Uterus (tissue), 4 donors: ENCODE measurements around the gene LTF. TPM values are rescaled to one million over a fixed set of nuclear protein-coding genes. Genes with fewer than 3 reads are reported as not detected.
A peak's percentile ranks its signal among the peaks of the same experiment; 100 is the strongest.
"Not testable (repeated sequence)": the region's sequence is repeated elsewhere in the genome, so short reads cannot be mapped to it uniquely, and the experiment has no call there.

Experiments used
- DNase-seq, 2 donors: peaks; one replicate each; pipeline ENCODE4 v3.0.0-alpha.2; 2019 to 2020
- H3K27ac ChIP-seq, 2 donors: fragments of 200-600 bp; sonication (generic); 1 replicate in 1 of 2; 2 replicates in 1 of 2; pipeline ENCODE4 v1.5.1; 2016 to 2018
- H3K27me3 ChIP-seq, 2 donors: fragments of 200-600 bp; sonication (generic); one replicate each; pipeline ENCODE4 v1.5.1; 2018 to 2019; ENCODE audit warnings: control low read depth in 1 of 2
- H3K36me3 ChIP-seq, 2 donors: fragments of 200-600 bp; sonication (generic); one replicate each; pipeline ENCODE4 v1.5.1; 2019; ENCODE audit warnings: control low read depth in 1 of 2
- H3K4me1 ChIP-seq, 2 donors: fragments of 200-600 bp; sonication (generic); one replicate each; pipeline ENCODE4 v1.5.1; 2018 to 2019; ENCODE audit warnings: control low read depth in 1 of 2
- H3K4me3 ChIP-seq, 2 donors: fragments of 200-600 bp; sonication (generic); 1 replicate in 1 of 2; 2 replicates in 1 of 2; pipeline ENCODE4 v1.5.1; 2018 to 2019; ENCODE audit warnings: mild to moderate bottlenecking in 1 of 2
- H3K9me3 ChIP-seq, 2 donors: fragments of 200-600 bp; sonication (generic); one replicate each; pipeline ENCODE4 v1.5.1; 2019; ENCODE audit warnings: control low read depth in 1 of 2
- CTCF ChIP-seq, 4 experiments: fragments of 200-600 bp in 2 of 4; fragments of 450-650 bp in 2 of 4; sonication (generic) in 2 of 4; IDR thresholded peaks; one replicate each; pipeline ENCODE4 v1.5.1; 2016 to 2019; ENCODE audit warnings: antibody characterized with exemption in 4 of 4, mild to moderate bottlenecking in 2 of 4, moderate library complexity in 1 of 4
- POLR2A ChIP-seq, 2 donors: fragments of 450-650 bp; IDR thresholded peaks; one replicate each; pipeline ENCODE4 v1.6.1; 2016; ENCODE audit warnings: antibody characterized with exemption in 2 of 2, mild to moderate bottlenecking in 1 of 2, moderate library complexity in 1 of 2
- intact Hi-C: fragments of 100-400 bp; cut with DNase I; formaldehyde crosslinking; loops from one replicate; pipeline ENCODE4 v1.15.1; 2023; ENCODE audit warnings: low total_unique reads
- total RNA-seq, 4 donors: library from RNA; depleted of rRNA in 3 of 4; stranded (reverse); fragments of >200 nt in 3 of 4; gene quantifications; one replicate each; pipeline versions ENCODE4 v1.1.0 to v1.2.4, GENCODE V29; 2014 to 2023
- donor health status: DM: yes; HTN: yes; CAD: no.

LTF gene
- total RNA-seq, 4 donors from 2014 or later = 0.59 to 9.0 (median 2.8) TPM

DNA sequence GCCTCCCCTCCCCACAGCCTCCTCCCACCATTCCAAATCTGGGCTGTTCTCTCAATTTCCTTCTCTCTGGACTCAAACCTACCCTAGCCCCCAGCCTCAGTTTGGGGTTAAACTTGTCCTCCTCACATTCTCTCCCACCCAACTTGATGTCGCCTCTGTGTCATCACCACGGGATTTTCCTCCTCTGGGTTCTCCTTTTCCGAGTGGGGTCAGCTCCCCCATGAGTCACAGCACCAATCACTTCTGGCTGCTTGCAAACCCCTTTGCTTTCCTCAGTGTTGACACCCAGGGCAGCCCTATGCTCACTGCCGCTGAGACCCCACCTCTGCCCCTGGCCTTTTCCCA lies 58.3 kb downstream of the LTF start:
- DNase-seq = no peak
- peak overlapping the region; percentile 50 to 72 for H3K27ac ChIP-seq
- H3K36me3 ChIP-seq = no peaks in the 10 kb centered on the region
- H3K27me3 ChIP-seq = no peaks in the 10 kb centered on the region
- intact Hi-C loops = no loop called here
- no peaks in the 10 kb centered on the region for H3K9me3 ChIP-seq
- TF ChIP-seq POLR2A (IDR thresholded peaks at IDR 0.05) (no peak), CTCF (IDR thresholded peaks at IDR 0.05) (no peak)
- no peak overlapping the region for H3K4me3 ChIP-seq
- H3K4me1 ChIP-seq = peaks cover 0 to 7% of the 10 kb centered on the region in 2 donors

DNA sequence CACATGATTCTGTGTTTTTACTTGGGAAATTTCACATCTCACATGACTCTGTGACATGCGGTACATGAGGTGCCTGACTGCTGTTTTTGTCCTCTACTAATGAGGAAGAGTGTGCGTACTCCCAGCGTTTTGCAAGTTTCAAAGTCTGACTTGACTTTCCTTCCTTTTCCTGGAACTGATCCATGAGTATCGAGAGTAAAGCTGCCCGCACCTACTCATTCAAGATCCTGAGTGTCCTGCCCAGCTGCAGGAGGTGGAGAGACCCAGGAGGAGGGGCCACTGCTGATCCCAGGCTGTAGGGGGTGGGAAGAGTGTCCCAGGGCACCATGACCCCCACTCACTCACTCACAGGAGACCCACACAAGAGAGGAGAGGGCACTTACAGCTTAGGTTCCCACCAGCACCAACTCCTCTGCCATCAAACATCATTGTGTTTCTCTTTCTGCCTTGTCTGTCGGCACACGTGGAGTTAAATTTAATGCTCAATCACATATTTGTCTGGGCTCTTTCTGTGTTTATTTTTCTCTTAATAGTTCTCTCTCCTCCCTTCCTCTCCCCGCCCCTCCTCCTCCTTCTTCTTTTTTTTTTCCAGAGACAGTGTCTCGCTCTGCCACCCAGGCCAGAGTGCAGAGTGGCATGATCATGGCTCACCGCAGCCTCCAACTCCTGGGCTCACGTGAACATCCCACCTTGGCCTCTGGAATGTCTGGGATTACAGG lies 59.2 kb downstream of the LTF start:
- TF ChIP-seq CTCF (IDR thresholded peaks at IDR 0.05) = no peak
- TF ChIP-seq POLR2A (IDR thresholded peaks at IDR 0.05) = no peak
- no peak overlapping the region for H3K4me3 ChIP-seq
- peak in 1 of 2 donors; percentile 21 for DNase-seq
- peaks cover 0 to 7% of the 10 kb centered on the region in 2 donors for H3K4me1 ChIP-seq
- intact Hi-C loops = no loop called here
- H3K27me3 ChIP-seq = no peaks in the 10 kb centered on the region
- no peaks in the 10 kb centered on the region for H3K9me3 ChIP-seq
- H3K27ac ChIP-seq = peak overlapping the region; percentile 50 to 72
- no peaks in the 10 kb centered on the region for H3K36me3 ChIP-seq

DNA sequence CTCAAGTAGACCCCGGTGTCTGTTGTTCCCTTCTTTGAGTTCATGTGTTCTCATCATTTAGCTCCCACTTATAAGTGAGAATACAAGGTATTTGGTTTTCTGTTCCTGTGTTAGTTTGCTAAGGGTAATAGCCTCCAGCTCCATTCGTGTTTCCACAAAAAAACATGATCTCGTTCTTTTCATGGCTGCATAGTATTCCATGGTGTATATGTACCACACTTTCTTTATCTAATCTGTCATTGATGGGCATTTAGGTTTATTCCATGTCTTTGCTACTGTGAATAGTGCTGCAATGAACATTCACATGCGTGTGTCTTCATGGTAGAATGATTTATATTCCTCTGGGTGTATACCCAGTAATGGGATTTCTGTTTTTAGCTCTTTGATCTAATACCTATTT lies 61.8 kb downstream of the LTF start:
- H3K27me3 ChIP-seq, intact Hi-C loops, H3K27ac ChIP-seq, DNase-seq, H3K4me1 ChIP-seq, H3K4me3 ChIP-seq, H3K9me3 ChIP-seq, H3K36me3 ChIP-seq: not testable (repeated sequence)

- Histone ChIP-seq H3K27ac (no peak overlapping the region), H3K27me3 (no peaks in the 10 kb centered on the region), H3K9me3 (no peaks in the 10 kb centered on the region), H3K36me3 (no peaks in the 10 kb centered on the region), H3K4me1 (no peaks in the 10 kb centered on the region), H3K4me3 (no peak overlapping the region)
- intact Hi-C loops = no loop called here
- no peak for TF ChIP-seq POLR2A (IDR thresholded peaks at IDR 0.05)
- TF ChIP-seq CTCF (IDR thresholded peaks at IDR 0.05) = no peak
- no peak for DNase-seq
These were observed 63.1 kb downstream of the LTF start for GRCh38 chr3:46401579-46401978.

GRCh38 chr3:46400846-46401245 lies 63.9 kb downstream of the LTF start:
- no peak for DNase-seq
- no peak overlapping the region for H3K27ac ChIP-seq

More at GRCh38 chr3:46400846-46401245, 63.9 kb downstream of the LTF start:
- H3K27me3 ChIP-seq = no peaks in the 10 kb centered on the region
- no peaks in the 10 kb centered on the region for H3K36me3 ChIP-seq
- no peaks in the 10 kb centered on the region for H3K4me1 ChIP-seq
- no peak overlapping the region for H3K4me3 ChIP-seq
- TF ChIP-seq CTCF (IDR thresholded peaks at IDR 0.05) = no peak
- TF ChIP-seq POLR2A (IDR thresholded peaks at IDR 0.05) = no peak
- intact Hi-C loops = no loop called here
- no peaks in the 10 kb centered on the region for H3K9me3 ChIP-seq
